Measurements from ENCODE around the gene AP1B1. TPM values are rescaled to one million over a fixed set of nuclear protein-coding genes. Genes with fewer than 3 reads are reported as not detected.

The AP1B1 gene
- total RNA-seq, 3 donors from 2014 or later: 55.7 to 58.7 (median 58.2) TPM

DNA sequence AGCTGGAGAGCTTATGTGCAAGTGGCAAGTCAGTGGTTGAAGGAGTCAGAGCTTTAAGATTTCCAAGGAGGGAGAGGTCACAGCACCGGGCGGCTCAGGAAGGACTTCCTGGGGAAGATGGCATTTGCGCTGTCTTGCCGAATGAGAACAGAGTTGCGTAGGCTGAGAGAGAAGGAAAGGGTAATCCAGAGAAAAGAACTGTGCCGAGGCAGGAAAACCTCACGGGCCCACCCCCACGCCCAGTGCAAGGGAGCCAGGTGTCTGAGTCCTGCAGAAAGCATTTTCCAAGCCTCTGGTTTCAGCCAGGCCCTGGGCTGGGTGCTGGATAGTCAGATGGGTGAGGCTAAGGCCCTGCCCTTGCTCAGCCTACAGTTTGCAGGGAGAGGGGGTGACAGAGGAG is 3.2 kb upstream of the AP1B1 start:
- intact Hi-C loops (cut with DNase I; ENCODE audit: low total_unique reads): loop anchor here (10.0 kb wide), 1 partner anchor 133 kb away; no protein-coding TSS in a partner anchor
- Histone ChIP-seq H3K4me1 (peaks cover 0 to 7% of the 10 kb centered on the region in 2 donors), H3K4me3 (no peak overlapping the region)

DNA sequence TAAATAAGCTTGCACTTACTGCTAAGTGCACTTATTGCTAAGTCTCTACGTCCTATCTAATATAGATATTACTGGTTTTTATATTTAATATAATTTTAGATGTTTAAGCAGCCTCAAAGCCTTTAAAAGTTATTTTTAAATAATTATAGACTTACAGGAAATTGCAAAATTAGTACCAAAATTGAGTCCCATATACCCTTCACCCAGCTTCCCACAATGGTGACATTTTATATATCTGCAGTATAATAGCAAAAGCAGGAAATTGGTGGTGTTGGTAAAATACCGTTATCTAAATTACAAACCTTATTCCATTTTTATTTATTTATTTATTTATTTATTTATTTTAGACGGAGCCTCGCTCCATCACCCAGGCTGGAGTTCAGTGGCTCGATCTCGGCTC is 1.9 kb upstream of the AP1B1 start:
- H3K9me3 ChIP-seq: no peaks in the 10 kb centered on the region
- DNase-seq (ENCODE audit: low spot score in 2 of 2): no peak
- TF ChIP-seq, protein P1, sequence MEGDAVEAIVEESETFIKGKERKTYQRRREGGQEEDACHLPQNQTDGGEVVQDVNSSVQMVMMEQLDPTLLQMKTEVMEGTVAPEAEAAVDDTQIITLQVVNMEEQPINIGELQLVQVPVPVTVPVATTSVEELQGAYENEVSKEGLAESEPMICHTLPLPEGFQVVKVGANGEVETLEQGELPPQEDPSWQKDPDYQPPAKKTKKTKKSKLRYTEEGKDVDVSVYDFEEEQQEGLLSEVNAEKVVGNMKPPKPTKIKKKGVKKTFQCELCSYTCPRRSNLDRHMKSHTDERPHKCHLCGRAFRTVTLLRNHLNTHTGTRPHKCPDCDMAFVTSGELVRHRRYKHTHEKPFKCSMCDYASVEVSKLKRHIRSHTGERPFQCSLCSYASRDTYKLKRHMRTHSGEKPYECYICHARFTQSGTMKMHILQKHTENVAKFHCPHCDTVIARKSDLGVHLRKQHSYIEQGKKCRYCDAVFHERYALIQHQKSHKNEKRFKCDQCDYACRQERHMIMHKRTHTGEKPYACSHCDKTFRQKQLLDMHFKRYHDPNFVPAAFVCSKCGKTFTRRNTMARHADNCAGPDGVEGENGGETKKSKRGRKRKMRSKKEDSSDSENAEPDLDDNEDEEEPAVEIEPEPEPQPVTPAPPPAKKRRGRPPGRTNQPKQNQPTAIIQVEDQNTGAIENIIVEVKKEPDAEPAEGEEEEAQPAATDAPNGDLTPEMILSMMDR (IDR thresholded peaks at IDR 0.05): no peak
- TF ChIP-seq POLR2AphosphoS5 (IDR thresholded peaks at IDR 0.05): no peak
- no peak for TF ChIP-seq POLR2A (IDR thresholded peaks at IDR 0.05)
- no peaks in the 10 kb centered on the region for H3K36me3 ChIP-seq
- no peak overlapping the region for H3K4me3 ChIP-seq
- intact Hi-C loops (cut with DNase I; ENCODE audit: low total_unique reads): loop anchor here (10.0 kb wide), 1 partner anchor 135 kb away; no protein-coding TSS in a partner anchor
- no peaks in the 10 kb centered on the region for H3K27me3 ChIP-seq
- H3K4me1 ChIP-seq: peaks cover 0 to 7% of the 10 kb centered on the region in 2 donors
- H3K27ac ChIP-seq: no peak overlapping the region

More for the DNA sequence above, 3.2 kb upstream of the AP1B1 start:
- H3K36me3 ChIP-seq: no peaks in the 10 kb centered on the region
- H3K9me3 ChIP-seq: no peaks in the 10 kb centered on the region
- H3K27ac ChIP-seq: no peak overlapping the region
- TF ChIP-seq POLR2AphosphoS5 (IDR thresholded peaks at IDR 0.05): no peak
- TF ChIP-seq, protein P1 (IDR thresholded peaks at IDR 0.05): no peak
- no peak for TF ChIP-seq POLR2A (IDR thresholded peaks at IDR 0.05)
- no peaks in the 10 kb centered on the region for H3K27me3 ChIP-seq
- DNase-seq (ENCODE audit: low spot score in 2 of 2): no peak

DNA sequence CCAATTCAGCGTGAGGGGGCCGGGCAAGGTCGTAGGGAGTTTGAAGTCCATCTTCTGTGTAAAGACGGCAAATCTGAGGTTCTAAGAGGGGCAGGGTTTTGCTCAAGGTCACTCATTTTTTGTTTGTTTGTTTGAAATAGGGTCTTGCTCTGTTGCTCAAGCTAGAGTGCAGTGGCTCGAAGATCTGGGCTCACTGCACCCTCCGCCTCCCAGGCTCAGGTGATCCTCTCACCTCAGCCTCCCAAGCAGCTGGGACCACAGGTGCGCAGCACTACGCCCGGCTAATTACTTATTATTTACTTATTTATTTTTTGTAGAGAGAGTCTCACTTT is 355 bp upstream of the AP1B1 start:
- Histone ChIP-seq H3K4me3 (peak overlapping the region; percentile 72 to 92 (median 89)), H3K4me1 (peaks cover 0 to 7% of the 10 kb centered on the region in 2 donors), H3K9me3 (no peaks in the 10 kb centered on the region), H3K27me3 (no peaks in the 10 kb centered on the region), H3K36me3 (no peaks in the 10 kb centered on the region), H3K27ac (peak overlapping the region; percentile 84 to 91)
- intact Hi-C loops (cut with DNase I; ENCODE audit: low total_unique reads): no loop called here
- TF ChIP-seq, protein P1 (IDR thresholded peaks at IDR 0.05): no peak
- DNase-seq (ENCODE audit: low spot score in 2 of 2): no peak

DNA sequence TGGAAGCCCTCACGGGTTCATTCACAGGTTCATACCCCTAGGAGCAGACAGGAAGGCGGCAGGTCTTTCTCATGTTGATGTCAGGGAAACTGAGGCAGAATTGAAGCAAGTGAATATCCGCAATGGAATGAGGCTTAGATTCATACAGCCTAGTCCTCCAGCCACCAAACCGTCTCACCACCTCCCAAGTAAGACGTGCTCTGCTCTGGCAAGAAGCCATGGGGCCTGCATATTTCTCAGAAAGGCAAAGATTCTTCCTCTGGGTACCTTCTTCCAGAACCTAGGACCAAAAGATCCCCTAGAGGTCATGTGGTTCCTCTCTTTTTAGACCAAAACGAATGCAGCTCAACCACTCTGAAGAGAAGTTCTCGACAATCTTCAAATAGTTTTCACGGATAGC is 1.7 kb downstream of the AP1B1 start:
- intact Hi-C loops (cut with DNase I; ENCODE audit: low total_unique reads): no loop called here
- Histone ChIP-seq H3K4me3 (no peak overlapping the region), H3K27me3 (no peaks in the 10 kb centered on the region), H3K4me1 (peaks cover 0 to 7% of the 10 kb centered on the region in 2 donors), H3K36me3 (no peaks in the 10 kb centered on the region), H3K9me3 (no peaks in the 10 kb centered on the region), H3K27ac (peak overlapping the region in 1 of 2 donors; percentile 49)
- DNase-seq (ENCODE audit: low spot score in 2 of 2): no peak
- TF ChIP-seq POLR2AphosphoS5 (IDR thresholded peaks at IDR 0.05) (no peak), POLR2A (IDR thresholded peaks at IDR 0.05) (no peak)
- TF ChIP-seq, protein P1 (IDR thresholded peaks at IDR 0.05): no peak

DNA sequence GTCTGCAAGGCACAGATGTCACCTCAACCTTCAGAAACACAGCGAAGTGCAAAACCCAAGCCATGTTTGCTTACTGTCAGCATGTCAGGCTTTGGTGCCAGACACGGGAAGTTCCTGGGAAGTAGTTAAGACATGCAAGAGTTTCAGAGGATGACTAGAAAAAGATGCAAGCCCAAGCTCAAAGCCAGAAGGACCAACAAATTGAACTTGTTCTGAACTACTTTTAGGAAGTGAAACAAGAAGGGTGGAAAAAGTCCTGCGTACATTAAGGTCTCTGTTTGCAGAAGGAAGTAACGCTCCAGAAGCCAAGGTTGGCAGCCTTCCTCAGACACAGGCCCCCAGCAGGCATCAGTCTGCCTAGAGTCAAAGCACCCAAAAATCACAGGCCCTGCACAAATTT is 2.6 kb downstream of the AP1B1 start:
- no peak overlapping the region for H3K4me3 ChIP-seq
- H3K27ac ChIP-seq: peak overlapping the region; percentile 49 to 54
- no peaks in the 10 kb centered on the region for H3K36me3 ChIP-seq
- H3K4me1 ChIP-seq: peaks cover 0 to 7% of the 10 kb centered on the region in 2 donors
- no peaks in the 10 kb centered on the region for H3K9me3 ChIP-seq
- no peak for TF ChIP-seq POLR2AphosphoS5 (IDR thresholded peaks at IDR 0.05)
- intact Hi-C loops (cut with DNase I; ENCODE audit: low total_unique reads): loop anchor here (1.0 kb wide), 1 partner anchor 30 kb away; no protein-coding TSS in a partner anchor
- no peak for DNase-seq (ENCODE audit: low spot score in 2 of 2)
- H3K27me3 ChIP-seq: no peaks in the 10 kb centered on the region

Data from breast epithelium (tissue), 4 donors.